Measurements from ENCODE around the gene POLR2C.

DNA sequence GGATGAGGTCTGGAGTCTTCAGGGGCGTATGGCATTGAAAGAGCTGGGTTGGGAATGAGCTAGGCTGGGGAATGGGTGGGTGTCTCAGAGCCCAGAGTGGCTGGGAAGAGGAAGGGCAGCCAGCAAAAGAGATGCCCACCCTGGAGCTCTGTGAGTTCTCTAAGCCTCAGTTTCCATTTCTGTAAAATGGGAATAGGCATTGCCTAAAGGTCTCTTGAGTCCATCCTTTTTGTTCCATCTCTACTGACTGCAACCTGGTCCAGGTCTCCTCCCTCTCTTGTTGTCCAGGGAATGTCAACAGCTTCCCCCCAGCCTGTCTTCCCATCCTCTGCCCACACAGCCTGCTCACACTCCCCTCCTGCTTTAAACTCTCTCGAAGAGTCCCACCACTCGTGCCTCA is 54.3 kb downstream of the POLR2C start:
- TF ChIP-seq, protein P1, sequence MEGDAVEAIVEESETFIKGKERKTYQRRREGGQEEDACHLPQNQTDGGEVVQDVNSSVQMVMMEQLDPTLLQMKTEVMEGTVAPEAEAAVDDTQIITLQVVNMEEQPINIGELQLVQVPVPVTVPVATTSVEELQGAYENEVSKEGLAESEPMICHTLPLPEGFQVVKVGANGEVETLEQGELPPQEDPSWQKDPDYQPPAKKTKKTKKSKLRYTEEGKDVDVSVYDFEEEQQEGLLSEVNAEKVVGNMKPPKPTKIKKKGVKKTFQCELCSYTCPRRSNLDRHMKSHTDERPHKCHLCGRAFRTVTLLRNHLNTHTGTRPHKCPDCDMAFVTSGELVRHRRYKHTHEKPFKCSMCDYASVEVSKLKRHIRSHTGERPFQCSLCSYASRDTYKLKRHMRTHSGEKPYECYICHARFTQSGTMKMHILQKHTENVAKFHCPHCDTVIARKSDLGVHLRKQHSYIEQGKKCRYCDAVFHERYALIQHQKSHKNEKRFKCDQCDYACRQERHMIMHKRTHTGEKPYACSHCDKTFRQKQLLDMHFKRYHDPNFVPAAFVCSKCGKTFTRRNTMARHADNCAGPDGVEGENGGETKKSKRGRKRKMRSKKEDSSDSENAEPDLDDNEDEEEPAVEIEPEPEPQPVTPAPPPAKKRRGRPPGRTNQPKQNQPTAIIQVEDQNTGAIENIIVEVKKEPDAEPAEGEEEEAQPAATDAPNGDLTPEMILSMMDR (IDR thresholded peaks at IDR 0.05): no peak
- TF ChIP-seq POLR2A (IDR thresholded peaks at IDR 0.05) (no peak), POLR2AphosphoS5 (IDR thresholded peaks at IDR 0.05) (no peak)
